ENCODE results near the gene TMEM44. TPM values are rescaled to one million over a fixed set of nuclear protein-coding genes. Genes with fewer than 3 reads are reported as not detected.

The TMEM44 gene
- total RNA-seq, 1 experiment from 2014 or later: 13.7 TPM

DNA sequence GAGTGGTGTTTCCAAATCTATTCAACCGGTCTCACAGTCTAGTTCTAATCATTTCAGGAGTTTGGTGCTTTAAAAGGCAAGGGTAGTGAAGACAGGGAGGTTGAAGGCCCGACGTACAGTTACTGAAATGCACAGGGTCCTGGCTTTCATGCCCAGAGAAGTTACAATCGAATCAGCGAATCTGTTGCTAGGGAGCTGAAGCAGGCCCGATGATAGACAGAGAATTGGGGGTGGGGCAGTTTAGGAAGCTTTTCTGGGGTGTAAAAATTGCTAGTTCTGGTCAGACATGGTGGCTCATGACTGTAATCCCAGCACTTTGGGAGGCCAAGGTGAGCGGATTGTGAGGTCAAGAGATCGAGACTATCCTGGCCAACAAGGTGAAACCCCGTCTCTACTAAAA, 83.4 kb downstream of the TMEM44 start (continued):
- no peak for TF ChIP-seq NFATC4 (CRISPR knock-in tag; IDR thresholded peaks at IDR 0.05)
- no peak for TF ChIP-seq ELF4 (CRISPR knock-in tag; IDR thresholded peaks at IDR 0.05; ENCODE audit: low read depth)
- TF ChIP-seq, protein P1, sequence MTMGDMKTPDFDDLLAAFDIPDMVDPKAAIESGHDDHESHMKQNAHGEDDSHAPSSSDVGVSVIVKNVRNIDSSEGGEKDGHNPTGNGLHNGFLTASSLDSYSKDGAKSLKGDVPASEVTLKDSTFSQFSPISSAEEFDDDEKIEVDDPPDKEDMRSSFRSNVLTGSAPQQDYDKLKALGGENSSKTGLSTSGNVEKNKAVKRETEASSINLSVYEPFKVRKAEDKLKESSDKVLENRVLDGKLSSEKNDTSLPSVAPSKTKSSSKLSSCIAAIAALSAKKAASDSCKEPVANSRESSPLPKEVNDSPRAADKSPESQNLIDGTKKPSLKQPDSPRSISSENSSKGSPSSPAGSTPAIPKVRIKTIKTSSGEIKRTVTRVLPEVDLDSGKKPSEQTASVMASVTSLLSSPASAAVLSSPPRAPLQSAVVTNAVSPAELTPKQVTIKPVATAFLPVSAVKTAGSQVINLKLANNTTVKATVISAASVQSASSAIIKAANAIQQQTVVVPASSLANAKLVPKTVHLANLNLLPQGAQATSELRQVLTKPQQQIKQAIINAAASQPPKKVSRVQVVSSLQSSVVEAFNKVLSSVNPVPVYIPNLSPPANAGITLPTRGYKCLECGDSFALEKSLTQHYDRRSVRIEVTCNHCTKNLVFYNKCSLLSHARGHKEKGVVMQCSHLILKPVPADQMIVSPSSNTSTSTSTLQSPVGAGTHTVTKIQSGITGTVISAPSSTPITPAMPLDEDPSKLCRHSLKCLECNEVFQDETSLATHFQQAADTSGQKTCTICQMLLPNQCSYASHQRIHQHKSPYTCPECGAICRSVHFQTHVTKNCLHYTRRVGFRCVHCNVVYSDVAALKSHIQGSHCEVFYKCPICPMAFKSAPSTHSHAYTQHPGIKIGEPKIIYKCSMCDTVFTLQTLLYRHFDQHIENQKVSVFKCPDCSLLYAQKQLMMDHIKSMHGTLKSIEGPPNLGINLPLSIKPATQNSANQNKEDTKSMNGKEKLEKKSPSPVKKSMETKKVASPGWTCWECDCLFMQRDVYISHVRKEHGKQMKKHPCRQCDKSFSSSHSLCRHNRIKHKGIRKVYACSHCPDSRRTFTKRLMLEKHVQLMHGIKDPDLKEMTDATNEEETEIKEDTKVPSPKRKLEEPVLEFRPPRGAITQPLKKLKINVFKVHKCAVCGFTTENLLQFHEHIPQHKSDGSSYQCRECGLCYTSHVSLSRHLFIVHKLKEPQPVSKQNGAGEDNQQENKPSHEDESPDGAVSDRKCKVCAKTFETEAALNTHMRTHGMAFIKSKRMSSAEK (CRISPR knock-in tag; IDR thresholded peaks at IDR 0.05; ENCODE audit: borderline replicate concordance): no peak
- TF ChIP-seq, protein P2, sequence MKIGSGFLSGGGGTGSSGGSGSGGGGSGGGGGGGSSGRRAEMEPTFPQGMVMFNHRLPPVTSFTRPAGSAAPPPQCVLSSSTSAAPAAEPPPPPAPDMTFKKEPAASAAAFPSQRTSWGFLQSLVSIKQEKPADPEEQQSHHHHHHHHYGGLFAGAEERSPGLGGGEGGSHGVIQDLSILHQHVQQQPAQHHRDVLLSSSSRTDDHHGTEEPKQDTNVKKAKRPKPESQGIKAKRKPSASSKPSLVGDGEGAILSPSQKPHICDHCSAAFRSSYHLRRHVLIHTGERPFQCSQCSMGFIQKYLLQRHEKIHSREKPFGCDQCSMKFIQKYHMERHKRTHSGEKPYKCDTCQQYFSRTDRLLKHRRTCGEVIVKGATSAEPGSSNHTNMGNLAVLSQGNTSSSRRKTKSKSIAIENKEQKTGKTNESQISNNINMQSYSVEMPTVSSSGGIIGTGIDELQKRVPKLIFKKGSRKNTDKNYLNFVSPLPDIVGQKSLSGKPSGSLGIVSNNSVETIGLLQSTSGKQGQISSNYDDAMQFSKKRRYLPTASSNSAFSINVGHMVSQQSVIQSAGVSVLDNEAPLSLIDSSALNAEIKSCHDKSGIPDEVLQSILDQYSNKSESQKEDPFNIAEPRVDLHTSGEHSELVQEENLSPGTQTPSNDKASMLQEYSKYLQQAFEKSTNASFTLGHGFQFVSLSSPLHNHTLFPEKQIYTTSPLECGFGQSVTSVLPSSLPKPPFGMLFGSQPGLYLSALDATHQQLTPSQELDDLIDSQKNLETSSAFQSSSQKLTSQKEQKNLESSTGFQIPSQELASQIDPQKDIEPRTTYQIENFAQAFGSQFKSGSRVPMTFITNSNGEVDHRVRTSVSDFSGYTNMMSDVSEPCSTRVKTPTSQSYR (CRISPR knock-in tag; IDR thresholded peaks at IDR 0.05): no peak

DNA sequence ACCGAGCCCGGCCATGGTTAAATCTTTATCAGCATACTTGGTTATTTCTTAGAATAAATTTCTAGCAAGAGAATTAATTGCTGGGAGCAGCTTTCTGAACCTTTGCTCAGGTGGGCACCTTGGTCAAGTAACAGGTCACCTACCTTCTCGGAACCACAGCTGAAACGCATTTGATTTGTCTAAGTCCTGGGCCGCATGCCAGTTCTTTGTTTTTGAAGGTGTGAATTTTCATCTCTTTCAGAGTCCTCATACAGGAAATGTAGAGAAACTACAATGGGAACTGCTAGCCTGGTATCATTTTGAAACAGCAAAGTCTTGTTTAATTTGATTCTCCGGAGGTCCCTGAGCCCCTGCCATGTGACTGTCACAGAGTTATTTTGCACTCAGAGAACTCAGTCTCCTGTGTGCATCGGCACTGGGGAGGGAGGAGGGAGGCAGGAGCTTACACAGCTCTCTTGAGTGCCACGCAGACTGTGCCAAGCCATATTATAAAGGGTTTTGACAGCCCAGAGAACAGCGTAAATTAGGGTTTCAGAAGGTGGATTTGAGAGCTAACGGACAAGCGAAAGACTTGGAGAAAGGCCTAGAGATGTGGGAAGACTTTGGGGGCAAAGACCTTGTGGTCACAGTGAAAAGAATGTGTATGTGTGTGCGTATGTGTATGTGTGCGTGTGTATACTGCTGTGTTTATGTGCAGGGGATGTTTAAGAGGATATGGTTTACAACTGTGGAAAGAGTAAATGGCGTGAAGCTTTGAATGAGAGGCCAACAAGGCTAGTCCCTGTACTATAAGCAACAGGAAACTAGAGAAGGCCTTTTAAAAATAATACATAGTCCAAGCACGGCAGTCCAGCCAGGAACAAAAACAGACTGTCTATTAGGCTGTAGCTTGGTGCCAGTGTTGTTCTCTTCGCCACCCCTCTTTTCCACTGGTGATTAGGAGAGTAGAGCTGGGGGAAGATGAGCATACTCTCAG, 84.6 kb downstream of the TMEM44 start:
- TF ChIP-seq CBFB (CRISPR knock-in tag; IDR thresholded peaks at IDR 0.05; ENCODE audit: low read depth) (no peak), ATF1 (CRISPR knock-in tag; IDR thresholded peaks at IDR 0.05) (no peak)
- Mint-ChIP-seq H3K4me1 (no peaks in the 10 kb centered on the region), H3K27ac (no peak overlapping the region), H3K9me3 (peaks cover 13% of the 10 kb centered on the region), H3K4me3 (no peak overlapping the region), H3K27me3 (ENCODE audit: low read depth) (no peaks in the 10 kb centered on the region), H3K36me3 (peaks cover 6% of the 10 kb centered on the region)
- DNase-seq (ENCODE audit: low spot score) (no peak), ATAC-seq (no peak)
- ChIA-PET CTCF (no interaction called here), POLR2A (no interaction called here)

DNA sequence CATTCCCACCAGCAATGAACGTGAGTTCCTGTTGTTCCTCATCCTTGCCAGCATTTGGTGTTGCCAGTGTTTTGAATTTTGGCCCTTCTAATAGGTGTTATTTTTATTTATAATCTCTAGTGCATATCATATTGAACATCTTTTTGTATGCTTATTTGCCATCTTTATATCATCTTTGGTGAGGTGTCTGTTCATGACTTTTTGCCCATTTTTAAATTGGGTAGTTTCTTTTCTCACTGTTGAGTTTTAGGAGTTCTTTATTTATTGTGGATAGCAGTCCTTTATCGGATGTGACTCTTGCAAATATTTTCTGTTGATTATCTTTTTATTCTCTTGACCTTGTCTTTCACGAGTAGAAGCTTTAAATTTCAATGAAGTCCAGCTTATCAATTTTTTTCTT, 86.2 kb downstream of the TMEM44 start:
- no peaks in the 10 kb centered on the region for H3K4me1 Mint-ChIP-seq
- H3K4me3 Mint-ChIP-seq: no peak overlapping the region
- H3K36me3 Mint-ChIP-seq: peaks cover 6% of the 10 kb centered on the region
- POLR2A ChIA-PET: no interaction called here
- DNase-seq (ENCODE audit: low spot score) (no peak), ATAC-seq (no peak)
- H3K27me3 Mint-ChIP-seq (ENCODE audit: low read depth): no peaks in the 10 kb centered on the region
- H3K27ac Mint-ChIP-seq: no peak overlapping the region
- peaks cover 13% of the 10 kb centered on the region for H3K9me3 Mint-ChIP-seq
- CTCF ChIA-PET: no interaction called here
- TF ChIP-seq, protein P3, sequence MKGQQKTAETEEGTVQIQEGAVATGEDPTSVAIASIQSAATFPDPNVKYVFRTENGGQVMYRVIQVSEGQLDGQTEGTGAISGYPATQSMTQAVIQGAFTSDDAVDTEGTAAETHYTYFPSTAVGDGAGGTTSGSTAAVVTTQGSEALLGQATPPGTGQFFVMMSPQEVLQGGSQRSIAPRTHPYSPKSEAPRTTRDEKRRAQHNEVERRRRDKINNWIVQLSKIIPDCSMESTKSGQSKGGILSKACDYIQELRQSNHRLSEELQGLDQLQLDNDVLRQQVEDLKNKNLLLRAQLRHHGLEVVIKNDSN (CRISPR knock-in tag; IDR thresholded peaks at IDR 0.05): no peak
- no peak for TF ChIP-seq ELF4 (CRISPR knock-in tag; IDR thresholded peaks at IDR 0.05; ENCODE audit: low read depth)
- TF ChIP-seq, protein P4, sequence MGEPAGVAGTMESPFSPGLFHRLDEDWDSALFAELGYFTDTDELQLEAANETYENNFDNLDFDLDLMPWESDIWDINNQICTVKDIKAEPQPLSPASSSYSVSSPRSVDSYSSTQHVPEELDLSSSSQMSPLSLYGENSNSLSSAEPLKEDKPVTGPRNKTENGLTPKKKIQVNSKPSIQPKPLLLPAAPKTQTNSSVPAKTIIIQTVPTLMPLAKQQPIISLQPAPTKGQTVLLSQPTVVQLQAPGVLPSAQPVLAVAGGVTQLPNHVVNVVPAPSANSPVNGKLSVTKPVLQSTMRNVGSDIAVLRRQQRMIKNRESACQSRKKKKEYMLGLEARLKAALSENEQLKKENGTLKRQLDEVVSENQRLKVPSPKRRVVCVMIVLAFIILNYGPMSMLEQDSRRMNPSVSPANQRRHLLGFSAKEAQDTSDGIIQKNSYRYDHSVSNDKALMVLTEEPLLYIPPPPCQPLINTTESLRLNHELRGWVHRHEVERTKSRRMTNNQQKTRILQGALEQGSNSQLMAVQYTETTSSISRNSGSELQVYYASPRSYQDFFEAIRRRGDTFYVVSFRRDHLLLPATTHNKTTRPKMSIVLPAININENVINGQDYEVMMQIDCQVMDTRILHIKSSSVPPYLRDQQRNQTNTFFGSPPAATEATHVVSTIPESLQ (CRISPR knock-in tag; IDR thresholded peaks at IDR 0.05): no peak
- TF ChIP-seq, protein P5, sequence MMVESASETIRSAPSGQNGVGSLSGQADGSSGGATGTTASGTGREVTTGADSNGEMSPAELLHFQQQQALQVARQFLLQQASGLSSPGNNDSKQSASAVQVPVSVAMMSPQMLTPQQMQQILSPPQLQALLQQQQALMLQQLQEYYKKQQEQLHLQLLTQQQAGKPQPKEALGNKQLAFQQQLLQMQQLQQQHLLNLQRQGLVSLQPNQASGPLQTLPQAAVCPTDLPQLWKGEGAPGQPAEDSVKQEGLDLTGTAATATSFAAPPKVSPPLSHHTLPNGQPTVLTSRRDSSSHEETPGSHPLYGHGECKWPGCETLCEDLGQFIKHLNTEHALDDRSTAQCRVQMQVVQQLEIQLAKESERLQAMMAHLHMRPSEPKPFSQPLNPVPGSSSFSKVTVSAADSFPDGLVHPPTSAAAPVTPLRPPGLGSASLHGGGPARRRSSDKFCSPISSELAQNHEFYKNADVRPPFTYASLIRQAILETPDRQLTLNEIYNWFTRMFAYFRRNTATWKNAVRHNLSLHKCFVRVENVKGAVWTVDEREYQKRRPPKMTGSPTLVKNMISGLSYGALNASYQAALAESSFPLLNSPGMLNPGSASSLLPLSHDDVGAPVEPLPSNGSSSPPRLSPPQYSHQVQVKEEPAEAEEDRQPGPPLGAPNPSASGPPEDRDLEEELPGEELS (CRISPR knock-in tag; IDR thresholded peaks at IDR 0.05): no peak
- TF ChIP-seq HMGA2 (CRISPR knock-in tag; IDR thresholded peaks at IDR 0.05): no peak
- TF ChIP-seq FOXP1 (CRISPR knock-in tag; IDR thresholded peaks at IDR 0.05; ENCODE audit: borderline replicate concordance): no peak
- TF ChIP-seq, protein P6, sequence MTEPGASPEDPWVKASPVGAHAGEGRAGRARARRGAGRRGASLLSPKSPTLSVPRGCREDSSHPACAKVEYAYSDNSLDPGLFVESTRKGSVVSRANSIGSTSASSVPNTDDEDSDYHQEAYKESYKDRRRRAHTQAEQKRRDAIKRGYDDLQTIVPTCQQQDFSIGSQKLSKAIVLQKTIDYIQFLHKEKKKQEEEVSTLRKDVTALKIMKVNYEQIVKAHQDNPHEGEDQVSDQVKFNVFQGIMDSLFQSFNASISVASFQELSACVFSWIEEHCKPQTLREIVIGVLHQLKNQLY (CRISPR knock-in tag; IDR thresholded peaks at IDR 0.05): no peak
- TF ChIP-seq, protein P7, sequence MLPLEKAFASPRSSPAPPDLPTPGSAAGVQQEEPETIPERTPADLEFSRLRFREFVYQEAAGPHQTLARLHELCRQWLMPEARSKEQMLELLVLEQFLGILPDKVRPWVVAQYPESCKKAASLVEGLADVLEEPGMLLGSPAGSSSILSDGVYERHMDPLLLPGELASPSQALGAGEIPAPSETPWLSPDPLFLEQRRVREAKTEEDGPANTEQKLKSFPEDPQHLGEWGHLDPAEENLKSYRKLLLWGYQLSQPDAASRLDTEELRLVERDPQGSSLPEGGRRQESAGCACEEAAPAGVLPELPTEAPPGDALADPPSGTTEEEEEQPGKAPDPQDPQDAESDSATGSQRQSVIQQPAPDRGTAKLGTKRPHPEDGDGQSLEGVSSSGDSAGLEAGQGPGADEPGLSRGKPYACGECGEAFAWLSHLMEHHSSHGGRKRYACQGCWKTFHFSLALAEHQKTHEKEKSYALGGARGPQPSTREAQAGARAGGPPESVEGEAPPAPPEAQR (CRISPR knock-in tag; IDR thresholded peaks at IDR 0.05): no peak
- TF ChIP-seq ZNF423 (CRISPR knock-in tag; IDR thresholded peaks at IDR 0.05): no peak
- TF ChIP-seq TEAD4 (CRISPR knock-in tag; IDR thresholded peaks at IDR 0.05): no peak

All from WTC11 (cell line).